ENCODE results near the gene SEC11A.

GRCh38 chr15:84749111-84749991, 33.4 kb upstream of the SEC11A start:
- TF ChIP-seq TAF1 (IDR thresholded peaks at IDR 0.05; ENCODE audit: borderline replicate concordance, insufficient read depth, low read length) (no peak), POLR2AphosphoS5 (IDR thresholded peaks at IDR 0.05; ENCODE audit: low read depth, low read length) (no peak), REST (IDR thresholded peaks at IDR 0.05; ENCODE audit: insufficient read depth in 1 of 2, low read depth in 2 of 2, low read length in 2 of 2) (no peak), SIN3A (IDR thresholded peaks at IDR 0.05; ENCODE audit: borderline replicate concordance, insufficient read depth, low read length) (no peak)

All from PFSK-1 (cell line).